ENCODE measurements around the gene TUBB4B.

TUBB4B gene

DNA sequence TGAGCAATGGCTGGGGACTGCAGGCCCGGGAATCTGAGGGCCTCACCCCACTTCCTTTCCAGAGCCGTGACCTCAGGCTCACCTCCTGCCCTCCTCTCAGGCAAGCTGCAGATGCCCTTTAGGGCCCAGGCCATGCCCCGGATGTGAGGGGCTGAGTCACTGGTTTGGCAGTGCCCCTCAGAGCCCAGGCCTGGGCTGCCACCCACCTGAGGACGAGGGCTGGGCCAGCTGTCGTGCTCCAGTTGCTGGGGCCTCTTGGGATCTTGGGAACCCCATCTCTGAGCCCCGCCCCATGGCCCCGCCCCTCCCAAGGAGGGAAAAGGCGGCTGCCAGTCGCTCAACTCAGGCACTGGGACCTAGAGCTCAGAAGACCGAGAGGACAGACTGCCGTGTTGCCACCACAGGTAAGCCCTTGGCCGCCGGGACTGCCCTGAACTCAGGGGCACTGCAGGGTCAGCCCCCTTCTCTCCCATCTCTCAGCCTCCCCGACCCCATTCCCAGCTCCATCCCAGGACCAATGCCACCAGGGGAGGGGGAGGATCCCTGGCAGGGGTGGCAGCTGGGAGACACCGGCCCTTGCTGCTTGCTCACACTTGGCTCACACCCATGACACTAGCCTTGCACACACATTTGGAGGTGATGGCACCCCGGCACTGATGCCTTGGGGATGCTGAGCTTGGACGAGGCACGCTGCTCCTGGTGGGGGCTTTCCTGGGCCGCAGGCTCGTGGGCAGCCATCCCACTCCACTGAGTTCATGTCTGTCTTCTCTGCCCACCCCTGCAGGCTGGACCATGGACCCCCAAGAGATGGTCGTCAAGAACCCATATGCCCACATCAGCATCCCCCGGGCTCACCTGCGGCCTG, 16.0 kb upstream of the TUBB4B start, which contains the start of gene CYSRT1:
Gene CYSRT1 (plus strand): TSS at position 345 of the 865 bp plus-strand sequence. CDS start 448 bp downstream, at position 793.
- in situ Hi-C loops (cut with MboI; ENCODE audit: low sequenced_read_pairs), result no loop called here

GRCh38 chr9:137225699-137226331, 15.3 kb upstream of the TUBB4B start:
- in situ Hi-C loops (cut with MboI; ENCODE audit: low sequenced_read_pairs), result no loop called here

GRCh38 chr9:137226338-137227053, 14.6 kb upstream of the TUBB4B start:
- in situ Hi-C loops (cut with MboI; ENCODE audit: low sequenced_read_pairs), result no loop called here

- in situ Hi-C loops (cut with MboI; ENCODE audit: low sequenced_read_pairs), result no loop called here
Measured at GRCh38 chr9:137227054-137227852, 13.8 kb upstream of the TUBB4B start, which contains the start of gene RNF224. Gene RNF224, plus strand, starts transcription at chr9:137227502. Its CDS starts 834 bp downstream, at chr9:137228336.

- in situ Hi-C loops (cut with MboI; ENCODE audit: low sequenced_read_pairs), result no loop called here
Measured at GRCh38 chr9:137227853-137228505, 13.1 kb upstream of the TUBB4B start.

GRCh38 chr9:137228506-137228967, 12.6 kb upstream of the TUBB4B start:
- in situ Hi-C loops (cut with MboI; ENCODE audit: low sequenced_read_pairs), result no loop called here

- in situ Hi-C loops (cut with MboI; ENCODE audit: low sequenced_read_pairs), result no loop called here
Measured at GRCh38 chr9:137228968-137229896, 11.9 kb upstream of the TUBB4B start.

- in situ Hi-C loops (cut with MboI; ENCODE audit: low sequenced_read_pairs), result no loop called here
Measured at GRCh38 chr9:137229903-137230704, 11.0 kb upstream of the TUBB4B start.

GRCh38 chr9:137230705-137231371, 10.2 kb upstream of the TUBB4B start, which contains the start of gene SLC34A3:
Gene SLC34A3, plus strand, starts transcription at chr9:137230901. Its CDS starts 802 bp downstream, at chr9:137231703.
- in situ Hi-C loops (cut with MboI; ENCODE audit: low sequenced_read_pairs), result no loop called here

- in situ Hi-C loops (cut with MboI; ENCODE audit: low sequenced_read_pairs), result no loop called here
Measured at GRCh38 chr9:137231372-137232039, 9.6 kb upstream of the TUBB4B start.

- in situ Hi-C loops (cut with MboI; ENCODE audit: low sequenced_read_pairs), result no loop called here
Measured at GRCh38 chr9:137232101-137232500, 9.0 kb upstream of the TUBB4B start.

- in situ Hi-C loops (cut with MboI; ENCODE audit: low sequenced_read_pairs), result no loop called here
Measured at GRCh38 chr9:137232510-137232909, 8.6 kb upstream of the TUBB4B start.

- in situ Hi-C loops (cut with MboI; ENCODE audit: low sequenced_read_pairs), result no loop called here
Measured at GRCh38 chr9:137233143-137233980, 7.7 kb upstream of the TUBB4B start.

DNA sequence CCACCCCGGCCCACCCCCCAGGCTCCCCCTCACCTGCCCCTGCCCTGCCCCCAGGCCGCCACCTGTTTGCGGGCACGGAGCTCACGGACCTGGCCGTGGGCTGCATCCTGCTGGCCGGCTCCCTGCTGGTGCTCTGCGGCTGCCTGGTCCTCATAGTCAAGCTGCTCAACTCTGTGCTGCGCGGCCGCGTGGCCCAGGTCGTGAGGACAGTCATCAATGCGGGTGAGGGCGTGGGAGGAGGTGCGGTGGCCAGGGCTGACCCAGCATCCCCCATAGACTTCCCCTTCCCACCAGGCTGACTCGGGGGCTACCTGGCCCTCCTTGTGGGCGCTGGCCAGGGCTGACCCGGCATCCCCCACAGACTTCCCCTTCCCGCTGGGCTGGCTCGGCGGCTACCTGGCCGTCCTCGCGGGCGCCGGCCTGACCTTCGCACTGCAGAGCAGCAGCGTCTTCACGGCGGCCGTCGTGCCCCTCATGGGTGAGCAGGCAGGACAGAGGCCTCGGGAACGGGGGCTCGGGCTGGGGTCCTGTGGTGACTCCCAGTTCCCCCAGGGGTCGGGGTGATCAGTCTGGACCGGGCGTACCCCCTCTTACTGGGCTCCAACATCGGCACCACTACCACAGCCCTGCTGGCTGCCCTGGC, 6.9 kb upstream of the TUBB4B start:
- in situ Hi-C loops (cut with MboI; ENCODE audit: low sequenced_read_pairs), result no loop called here

- in situ Hi-C loops (cut with MboI; ENCODE audit: low sequenced_read_pairs), result no loop called here
Measured at GRCh38 chr9:137234758-137235423, 6.2 kb upstream of the TUBB4B start.

Measured in hTERT RPE-1 (cell line).